GM23338 (cell line): Measurements from ENCODE around the gene DNAI7. TPM values are rescaled to one million over a fixed set of nuclear protein-coding genes. Genes with fewer than 3 reads are reported as not detected.

ENCODE experiments used
- ATAC-seq: fragments of 200-7000 bp; cut with Tn5 transposase; 3 replicates; pipeline ENCODE4 v1.9.1; 2020
- DNase-seq: peaks from one replicate; pipeline ENCODE4 v3.0.0-alpha.2; 2015; ENCODE audit warnings: low spot score
- H2AFZ ChIP-seq: fragments of 200-600 bp; sonication (generic); 2 replicates; pipeline ENCODE4 v1.8.0; 2016; ENCODE audit warnings: antibody characterized with exemption, mild to moderate bottlenecking, moderate library complexity
- H3F3A ChIP-seq: fragments of 200-600 bp; sonication (generic); replicated peaks from 2 replicates; pipeline ENCODE4 v1.8.0; 2017; ENCODE audit warnings: antibody characterized with exemption, mixed run types, low read depth
- H3K27ac ChIP-seq: fragments of 200-600 bp; sonication (generic); 2 replicates; pipeline ENCODE4 v1.6.1; 2016; ENCODE audit warnings: low read depth
- H3K27me3 ChIP-seq: fragments of 200-600 bp; sonication (generic); 2 replicates; pipeline ENCODE4 v1.8.0; 2016; ENCODE audit warnings: mild to moderate bottlenecking, mixed run types, moderate library complexity; ENCODE audit not compliant: insufficient read depth
- H3K36me3 ChIP-seq: fragments of 200-600 bp; sonication (generic); 2 replicates; pipeline ENCODE4 v1.8.0; 2016; ENCODE audit warnings: mild to moderate bottlenecking; ENCODE audit not compliant: insufficient read depth
- H3K4me1 ChIP-seq: fragments of 200-600 bp; sonication (generic); 2 replicates; pipeline ENCODE4 v1.8.0; 2016; ENCODE audit warnings: mild to moderate bottlenecking, moderate library complexity; ENCODE audit not compliant: insufficient read depth
- H3K4me2 ChIP-seq: fragments of 200-600 bp; sonication (generic); 2 replicates; pipeline ENCODE4 v1.7.1; 2017; ENCODE audit warnings: mixed run types
- H3K4me3 ChIP-seq: fragments of 200-600 bp; sonication (generic); 2 replicates; pipeline ENCODE4 v1.6.1; 2016; ENCODE audit warnings: mixed run types
- H3K79me2 ChIP-seq: fragments of 200-600 bp; sonication (generic); replicated peaks from 2 replicates; pipeline ENCODE4 v1.8.0; 2017; ENCODE audit warnings: mild to moderate bottlenecking; ENCODE audit not compliant: insufficient read depth
- H3K9me2 ChIP-seq: fragments of 200-600 bp; sonication (generic); 2 replicates; pipeline ENCODE4 v1.8.0; 2017; ENCODE audit not compliant: insufficient read depth
- H4K20me1 ChIP-seq: fragments of 200-600 bp; sonication (generic); replicated peaks from 2 replicates; pipeline ENCODE4 v1.8.0; 2017; ENCODE audit warnings: mild to moderate bottlenecking; ENCODE audit not compliant: insufficient read depth
- H3K27ac Mint-ChIP-seq: 2 replicates; pipeline ENCODE4 v1.8.0; 2020; ENCODE audit warnings: inconsistent platforms, mild to moderate bottlenecking, moderate library complexity, mixed read lengths
- H3K27me3 Mint-ChIP-seq: 3 replicates; pipeline ENCODE4 v1.8.0; 2022; ENCODE audit warnings: low read depth, mild to moderate bottlenecking, moderate library complexity, mixed read lengths, inconsistent platforms; ENCODE audit not compliant: insufficient read depth, poor library complexity
- H3K36me3 Mint-ChIP-seq: 3 replicates; pipeline ENCODE4 v1.8.0; 2021; ENCODE audit warnings: low read depth, mild to moderate bottlenecking, inconsistent platforms, moderate library complexity, mixed read lengths
- H3K4me1 Mint-ChIP-seq: 3 replicates; pipeline ENCODE4 v1.8.0; 2020; ENCODE audit warnings: mild to moderate bottlenecking, inconsistent platforms, mixed read lengths
- H3K4me3 Mint-ChIP-seq: 3 replicates; pipeline ENCODE4 v1.8.0; 2021; ENCODE audit warnings: moderate library complexity, mild to moderate bottlenecking, inconsistent platforms, mixed read lengths
- H3K9me3 Mint-ChIP-seq: 3 replicates; pipeline ENCODE4 v1.8.0; 2020; ENCODE audit warnings: moderate library complexity, mild to moderate bottlenecking, inconsistent platforms, mixed read lengths
- CREB1 ChIP-seq: fragments of 250-450 bp; sonication (Bioruptor Pico); IDR thresholded peaks from 2 replicates; pipeline ENCODE4 v1.5.0; 2020; ENCODE audit warnings: low read depth, mild to moderate bottlenecking, moderate library complexity
- ETS1 ChIP-seq: IDR thresholded peaks from 2 replicates; pipeline ENCODE4 v1.6.1; 2016; ENCODE audit warnings: antibody characterized with exemption
- EZH2 ChIP-seq: fragments of 200-600 bp; sonication (generic); IDR thresholded peaks from one replicate; pipeline ENCODE4 v1.8.0; 2017; ENCODE audit warnings: antibody characterized with exemption, mild to moderate bottlenecking, low read depth; ENCODE audit not compliant: unreplicated experiment
- EZH2phosphoT487 ChIP-seq: fragments of 200-600 bp; sonication (generic); IDR thresholded peaks from one replicate; pipeline ENCODE4 v1.8.1; 2018; ENCODE audit warnings: antibody characterized with exemption; ENCODE audit not compliant: unreplicated experiment
- JUNB ChIP-seq: IDR thresholded peaks from one replicate; pipeline ENCODE4 v1.6.1; 2016; ENCODE audit warnings: antibody characterized with exemption; ENCODE audit not compliant: unreplicated experiment
- NANOG ChIP-seq: IDR thresholded peaks from 2 replicates; pipeline ENCODE4 v1.6.1; 2016; ENCODE audit warnings: antibody characterized with exemption, borderline replicate concordance
- POLR2AphosphoS5 ChIP-seq: IDR thresholded peaks from 2 replicates; pipeline ENCODE4 v1.6.1; 2016; ENCODE audit warnings: antibody characterized with exemption, low read depth
- STAT1 ChIP-seq: IDR thresholded peaks from one replicate; pipeline ENCODE4 v1.6.1; 2016; ENCODE audit warnings: antibody characterized with exemption; ENCODE audit not compliant: unreplicated experiment
- ZNF114 ChIP-seq: fragments of 250-450 bp; sonication (Bioruptor Pico); IDR thresholded peaks from 2 replicates; pipeline ENCODE4 v1.5.0; 2020; ENCODE audit warnings: mild to moderate bottlenecking, moderate library complexity
- ZNF331 ChIP-seq: fragments of 250-450 bp; sonication (Bioruptor Pico); IDR thresholded peaks from 2 replicates; pipeline ENCODE4 v1.5.0; 2020; ENCODE audit warnings: low read depth, mild to moderate bottlenecking, moderate library complexity
- ZNF462 ChIP-seq: fragments of 250-450 bp; sonication (Bioruptor Pico); IDR thresholded peaks from 2 replicates; pipeline ENCODE4 v1.5.0; 2020; ENCODE audit warnings: mild to moderate bottlenecking, moderate library complexity
- polyA plus RNA-seq: library from polyadenylated mRNA; unstranded; fragments of >200 nt; fragmentation: Nextera tagmentation; extraction: Ambion mirVana; gene quantifications from 2 replicates; pipeline ENCODE4 v1.2.1, GENCODE V29; 2016
- total RNA-seq: library from RNA; depleted of rRNA; stranded (reverse); fragments of >200 nt; shearing (Covaris generic); gene quantifications from 2 replicates; pipeline ENCODE4 v1.2.3, GENCODE V29; 2014
- TF ChIP-seq, protein P1 (sequence below): IDR thresholded peaks from one replicate; pipeline ENCODE4 v1.6.1; 2018; ENCODE audit warnings: antibody characterized with exemption; ENCODE audit not compliant: unreplicated experiment
- TF ChIP-seq, protein P2 (sequence below), 2 experiments: fragments of 200-600 bp in 1 of 2; sonication (generic) in 1 of 2; conservative IDR thresholded peaks; 2 replicates each; pipeline versions ENCODE4 v1.5.1 to v1.6.1; 2016 to 2017; ENCODE audit warnings: antibody characterized with exemption in 2 of 2, low read depth in 2 of 2, mild to moderate bottlenecking in 2 of 2, moderate library complexity in 1 of 2

Gene DNAI7
- total and polyA plus RNA-seq, 2 experiments from 2014 or later: 0.08 TPM; not detected in 1

DNA sequence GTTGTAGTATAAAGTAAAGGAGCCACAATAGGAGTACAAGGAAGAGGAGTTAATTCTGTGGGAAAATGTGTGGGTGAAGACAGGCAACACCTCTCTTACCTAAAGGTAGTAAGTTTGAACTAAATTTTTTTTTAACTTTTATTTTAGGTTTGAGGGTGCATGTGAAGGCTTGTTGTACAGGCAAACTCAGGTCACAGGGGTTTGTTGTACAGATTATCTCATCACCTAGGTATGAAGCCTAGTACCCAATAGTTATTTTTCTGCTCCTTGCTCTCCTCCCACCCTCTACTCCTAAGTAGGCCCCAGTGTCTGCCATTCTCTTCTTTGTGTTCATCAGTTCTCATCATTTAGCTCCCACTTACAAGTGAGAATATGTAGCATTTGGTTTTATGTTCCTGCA lies 70.5 kb downstream of the DNAI7 start:
- ATAC-seq: no peak
- no peak for DNase-seq
- no peaks in the 10 kb centered on the region for H3K36me3 Mint-ChIP-seq
- peaks cover 7% of the 10 kb centered on the region for H3K4me1 Mint-ChIP-seq
- Histone ChIP-seq H3K36me3 (no peaks in the 10 kb centered on the region), H3F3A (no peaks in the 10 kb centered on the region), H3K79me2 (no peaks in the 10 kb centered on the region), H3K27me3 (no peaks in the 10 kb centered on the region), H3K4me2 (no peak overlapping the region), H3K27ac (no peak overlapping the region), H3K4me3 (no peak overlapping the region), H3K4me1 (no peaks in the 10 kb centered on the region), H2AFZ (no peak overlapping the region), H4K20me1 (no peaks in the 10 kb centered on the region), H3K9me2 (no peaks in the 10 kb centered on the region)
- H3K27me3 Mint-ChIP-seq: no peaks in the 10 kb centered on the region
- TF ChIP-seq POLR2AphosphoS5 (no peak), STAT1 (no peak), ZNF114 (CRISPR knock-in tag) (no peak), ZNF462 (CRISPR knock-in tag) (no peak), JUNB (no peak), EZH2 (no peak), ETS1 (no peak), ZNF331 (CRISPR knock-in tag) (no peak), NANOG (no peak), CREB1 (CRISPR knock-in tag) (no peak), EZH2phosphoT487 (no peak)
- TF ChIP-seq, protein P1, sequence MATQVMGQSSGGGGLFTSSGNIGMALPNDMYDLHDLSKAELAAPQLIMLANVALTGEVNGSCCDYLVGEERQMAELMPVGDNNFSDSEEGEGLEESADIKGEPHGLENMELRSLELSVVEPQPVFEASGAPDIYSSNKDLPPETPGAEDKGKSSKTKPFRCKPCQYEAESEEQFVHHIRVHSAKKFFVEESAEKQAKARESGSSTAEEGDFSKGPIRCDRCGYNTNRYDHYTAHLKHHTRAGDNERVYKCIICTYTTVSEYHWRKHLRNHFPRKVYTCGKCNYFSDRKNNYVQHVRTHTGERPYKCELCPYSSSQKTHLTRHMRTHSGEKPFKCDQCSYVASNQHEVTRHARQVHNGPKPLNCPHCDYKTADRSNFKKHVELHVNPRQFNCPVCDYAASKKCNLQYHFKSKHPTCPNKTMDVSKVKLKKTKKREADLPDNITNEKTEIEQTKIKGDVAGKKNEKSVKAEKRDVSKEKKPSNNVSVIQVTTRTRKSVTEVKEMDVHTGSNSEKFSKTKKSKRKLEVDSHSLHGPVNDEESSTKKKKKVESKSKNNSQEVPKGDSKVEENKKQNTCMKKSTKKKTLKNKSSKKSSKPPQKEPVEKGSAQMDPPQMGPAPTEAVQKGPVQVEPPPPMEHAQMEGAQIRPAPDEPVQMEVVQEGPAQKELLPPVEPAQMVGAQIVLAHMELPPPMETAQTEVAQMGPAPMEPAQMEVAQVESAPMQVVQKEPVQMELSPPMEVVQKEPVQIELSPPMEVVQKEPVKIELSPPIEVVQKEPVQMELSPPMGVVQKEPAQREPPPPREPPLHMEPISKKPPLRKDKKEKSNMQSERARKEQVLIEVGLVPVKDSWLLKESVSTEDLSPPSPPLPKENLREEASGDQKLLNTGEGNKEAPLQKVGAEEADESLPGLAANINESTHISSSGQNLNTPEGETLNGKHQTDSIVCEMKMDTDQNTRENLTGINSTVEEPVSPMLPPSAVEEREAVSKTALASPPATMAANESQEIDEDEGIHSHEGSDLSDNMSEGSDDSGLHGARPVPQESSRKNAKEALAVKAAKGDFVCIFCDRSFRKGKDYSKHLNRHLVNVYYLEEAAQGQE: no peak
- TF ChIP-seq, protein P2, sequence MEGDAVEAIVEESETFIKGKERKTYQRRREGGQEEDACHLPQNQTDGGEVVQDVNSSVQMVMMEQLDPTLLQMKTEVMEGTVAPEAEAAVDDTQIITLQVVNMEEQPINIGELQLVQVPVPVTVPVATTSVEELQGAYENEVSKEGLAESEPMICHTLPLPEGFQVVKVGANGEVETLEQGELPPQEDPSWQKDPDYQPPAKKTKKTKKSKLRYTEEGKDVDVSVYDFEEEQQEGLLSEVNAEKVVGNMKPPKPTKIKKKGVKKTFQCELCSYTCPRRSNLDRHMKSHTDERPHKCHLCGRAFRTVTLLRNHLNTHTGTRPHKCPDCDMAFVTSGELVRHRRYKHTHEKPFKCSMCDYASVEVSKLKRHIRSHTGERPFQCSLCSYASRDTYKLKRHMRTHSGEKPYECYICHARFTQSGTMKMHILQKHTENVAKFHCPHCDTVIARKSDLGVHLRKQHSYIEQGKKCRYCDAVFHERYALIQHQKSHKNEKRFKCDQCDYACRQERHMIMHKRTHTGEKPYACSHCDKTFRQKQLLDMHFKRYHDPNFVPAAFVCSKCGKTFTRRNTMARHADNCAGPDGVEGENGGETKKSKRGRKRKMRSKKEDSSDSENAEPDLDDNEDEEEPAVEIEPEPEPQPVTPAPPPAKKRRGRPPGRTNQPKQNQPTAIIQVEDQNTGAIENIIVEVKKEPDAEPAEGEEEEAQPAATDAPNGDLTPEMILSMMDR (conservative IDR thresholded peaks at IDR 0.05; ENCODE audit: low read depth in 2 of 2): no peak
- H3K27ac Mint-ChIP-seq: no peak overlapping the region
- H3K9me3 Mint-ChIP-seq: no peaks in the 10 kb centered on the region
- H3K4me3 Mint-ChIP-seq: no peak overlapping the region
